ENCODE results near the gene PLA2G3. TPM values are rescaled to one million over a fixed set of nuclear protein-coding genes. Genes with fewer than 3 reads are reported as not detected.

The PLA2G3 gene
- total RNA-seq, 1 experiment from 2014 or later = 8.2 TPM

DNA sequence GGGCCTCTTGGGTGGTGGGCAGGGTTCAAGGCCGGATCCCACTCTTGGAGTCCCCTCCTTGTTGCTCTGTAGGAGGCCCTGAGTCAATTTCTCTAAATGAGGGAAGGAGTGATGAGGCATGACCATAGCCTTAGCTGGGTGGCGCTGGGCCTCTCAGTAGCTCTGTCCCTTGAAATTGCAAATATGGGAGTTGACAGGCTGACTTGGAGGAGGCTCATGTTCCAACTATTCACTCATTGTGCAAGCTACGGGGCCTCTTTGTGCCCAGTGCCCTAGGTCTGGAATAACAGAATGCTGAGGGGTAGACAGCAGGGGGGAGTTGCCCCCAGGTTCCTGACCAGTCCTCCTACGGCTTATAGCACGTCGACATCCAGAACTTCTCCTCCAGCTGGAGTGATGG, 40.9 kb downstream of the PLA2G3 start:
- H4K91ac ChIP-seq (ENCODE audit: insufficient read length, low read depth, low read length) = no peak overlapping the region
- peaks cover 6% of the 10 kb centered on the region for H3K23me2 ChIP-seq (ENCODE audit: insufficient read length, low read depth, low read length, poor library complexity, severe bottlenecking)
- no peak overlapping the region for H3K27ac Mint-ChIP-seq
- no peak overlapping the region; the same call in 1 of the 2 replicates for H3K14ac ChIP-seq (ENCODE audit: insufficient read depth, low read length)
- no peak overlapping the region for H3K9ac ChIP-seq (ENCODE audit: extremely low read depth, insufficient read length, low read length)
- no peak overlapping the region for H4K8ac ChIP-seq (replicated peaks; ENCODE audit: insufficient read length, low read depth, low read length)
- no peak overlapping the region for H3K27ac ChIP-seq (ENCODE audit: insufficient read length, low read depth, low read length)
- H2BK20ac ChIP-seq (ENCODE audit: low read depth, low read length, poor library complexity, severe bottlenecking) = no peak overlapping the region
- no peaks in the 10 kb centered on the region; a peak in 1 of 5 replicates for H3K9me3 Mint-ChIP-seq
- H3K36me3 Mint-ChIP-seq (ENCODE audit: insufficient read depth in 1 of 3, low read depth in 3 of 3) = peaks cover 3 to 9% (median 3%) of the 10 kb centered on the region in 3 experiments; a peak in 4 of 7 replicates
- no peaks in the 10 kb centered on the region for H3K79me1 ChIP-seq (ENCODE audit: insufficient read depth, low read depth, low read length, poor library complexity, severe bottlenecking)
- no peak overlapping the region for H3K4me2 ChIP-seq (ENCODE audit: insufficient read depth, insufficient read length, low read length)
- no peak overlapping the region for H3K23ac ChIP-seq (ENCODE audit: insufficient read length, low read depth, low read length)
- H3K27me3 Mint-ChIP-seq (ENCODE audit: low read depth) = no peaks in the 10 kb centered on the region
- H2BK5ac ChIP-seq (ENCODE audit: insufficient read length, low read length) = no peak overlapping the region
- no peak overlapping the region for H2BK120ac ChIP-seq (ENCODE audit: low read depth, low read length, poor library complexity, severe bottlenecking)
- H3K4me1 ChIP-seq (ENCODE audit: insufficient read depth, low read length) = 0 out of 2 replicates have a peak, but pooled peaks cover 3% of the 10 kb centered on the region
- H2AK5ac ChIP-seq (ENCODE audit: insufficient read length, low read length) = no peak overlapping the region
- H4K5ac ChIP-seq (ENCODE audit: insufficient read length, low read depth, low read length) = no peak overlapping the region
- H2BK12ac ChIP-seq (ENCODE audit: insufficient read length, low read depth, low read length) = no peak overlapping the region
- H3T11ph ChIP-seq (ENCODE audit: low read length) = no peak overlapping the region
- no peak overlapping the region for H2AFZ ChIP-seq (ENCODE audit: low read length)
- TF ChIP-seq, protein P1, sequence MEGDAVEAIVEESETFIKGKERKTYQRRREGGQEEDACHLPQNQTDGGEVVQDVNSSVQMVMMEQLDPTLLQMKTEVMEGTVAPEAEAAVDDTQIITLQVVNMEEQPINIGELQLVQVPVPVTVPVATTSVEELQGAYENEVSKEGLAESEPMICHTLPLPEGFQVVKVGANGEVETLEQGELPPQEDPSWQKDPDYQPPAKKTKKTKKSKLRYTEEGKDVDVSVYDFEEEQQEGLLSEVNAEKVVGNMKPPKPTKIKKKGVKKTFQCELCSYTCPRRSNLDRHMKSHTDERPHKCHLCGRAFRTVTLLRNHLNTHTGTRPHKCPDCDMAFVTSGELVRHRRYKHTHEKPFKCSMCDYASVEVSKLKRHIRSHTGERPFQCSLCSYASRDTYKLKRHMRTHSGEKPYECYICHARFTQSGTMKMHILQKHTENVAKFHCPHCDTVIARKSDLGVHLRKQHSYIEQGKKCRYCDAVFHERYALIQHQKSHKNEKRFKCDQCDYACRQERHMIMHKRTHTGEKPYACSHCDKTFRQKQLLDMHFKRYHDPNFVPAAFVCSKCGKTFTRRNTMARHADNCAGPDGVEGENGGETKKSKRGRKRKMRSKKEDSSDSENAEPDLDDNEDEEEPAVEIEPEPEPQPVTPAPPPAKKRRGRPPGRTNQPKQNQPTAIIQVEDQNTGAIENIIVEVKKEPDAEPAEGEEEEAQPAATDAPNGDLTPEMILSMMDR (conservative IDR thresholded peaks at IDR 0.05) = no peak
- H3K56ac ChIP-seq (ENCODE audit: insufficient read length, low read depth, low read length) = no peak overlapping the region
- WGBS (ENCODE audit: extremely low coverage, insufficient read length, low lambda C conversion rate) = no CpG with 5 or more reads among the region's 6 CpGs
- no peaks in the 10 kb centered on the region for H3K9me3 ChIP-seq (ENCODE audit: control insufficient read depth, low read depth, low read length)
- no peaks in the 10 kb centered on the region for H3K27me3 ChIP-seq (ENCODE audit: insufficient read depth, low read length)
- H3K18ac ChIP-seq (ENCODE audit: insufficient read length, low read depth, low read length) = no peak overlapping the region
- H3K4ac ChIP-seq (ENCODE audit: low read depth, low read length) = no peak overlapping the region
- DNase-seq = no peak
- H3K4me1 Mint-ChIP-seq = peaks cover 4 to 27% of the 10 kb centered on the region in 2 experiments
- no peak overlapping the region for H2BK15ac ChIP-seq (ENCODE audit: low read depth, low read length)
- no peaks in the 10 kb centered on the region for H4K20me1 ChIP-seq (ENCODE audit: control insufficient read depth, insufficient read depth, insufficient read length)
- no peaks in the 10 kb centered on the region for H3K79me2 ChIP-seq (ENCODE audit: insufficient read depth, low read length)
- no peak overlapping the region for H3K4me3 Mint-ChIP-seq
